Measurements from ENCODE around the gene PAPPA. TPM values are rescaled to one million over a fixed set of nuclear protein-coding genes. Genes with fewer than 3 reads are reported as not detected.

The PAPPA gene
- total RNA-seq, 2 donors from 2014 or later, result 0.37 to 0.52 TPM

GRCh38 chr9:116334546-116335150, 181.1 kb downstream of the PAPPA start:
- no peak overlapping the region for H3K4me3 Mint-ChIP-seq
- H3K9me3 ChIP-seq (ENCODE audit: control insufficient read depth, low read length, poor library complexity, severe bottlenecking), result no peaks in the 10 kb centered on the region
- ATAC-seq (no peak), DNase-seq (no peak)
- no peak overlapping the region for H3K27ac Mint-ChIP-seq
- no peaks in the 10 kb centered on the region for H3K4me1 Mint-ChIP-seq
- H3K27me3 Mint-ChIP-seq, result no peaks in the 10 kb centered on the region
- no peaks in the 10 kb centered on the region for H3K36me3 Mint-ChIP-seq (ENCODE audit: low read depth)

GRCh38 chr9:116335392-116335791, 181.8 kb downstream of the PAPPA start:
- H3K9me3 ChIP-seq (ENCODE audit: control insufficient read depth, low read length, poor library complexity, severe bottlenecking), result no peaks in the 10 kb centered on the region
- H3K36me3 Mint-ChIP-seq (ENCODE audit: low read depth), result no peaks in the 10 kb centered on the region
- no peaks in the 10 kb centered on the region for H3K4me1 Mint-ChIP-seq
- ATAC-seq (no peak), DNase-seq (no peak)
- no peak overlapping the region for H3K4me3 Mint-ChIP-seq
- peaks cover 6% of the 10 kb centered on the region for H3K27me3 Mint-ChIP-seq
- no peak overlapping the region for H3K27ac Mint-ChIP-seq

GRCh38 chr9:116336133-116336862, 182.7 kb downstream of the PAPPA start:
- Mint-ChIP-seq H3K36me3 (ENCODE audit: low read depth) (no peaks in the 10 kb centered on the region), H3K4me3 (no peak overlapping the region), H3K27me3 (peaks cover 7% of the 10 kb centered on the region), H3K27ac (no peak overlapping the region), H3K4me1 (no peaks in the 10 kb centered on the region)
- ATAC-seq, result no peak
- H3K9me3 ChIP-seq (ENCODE audit: control insufficient read depth, low read length, poor library complexity, severe bottlenecking), result no peaks in the 10 kb centered on the region
- no peak for DNase-seq

GRCh38 chr9:116337015-116337414, 183.4 kb downstream of the PAPPA start:
- no peak overlapping the region for H3K27ac Mint-ChIP-seq
- ATAC-seq (no peak), DNase-seq (no peak)
- H3K27me3 Mint-ChIP-seq, result peaks cover 7% of the 10 kb centered on the region
- H3K4me1 Mint-ChIP-seq, result no peaks in the 10 kb centered on the region
- no peak overlapping the region for H3K4me3 Mint-ChIP-seq
- H3K36me3 Mint-ChIP-seq (ENCODE audit: low read depth), result no peaks in the 10 kb centered on the region
- no peaks in the 10 kb centered on the region for H3K9me3 ChIP-seq (ENCODE audit: control insufficient read depth, low read length, poor library complexity, severe bottlenecking)

GRCh38 chr9:116340270-116340669, 186.7 kb downstream of the PAPPA start:
- DNase-seq (no peak), ATAC-seq (no peak)
- Mint-ChIP-seq H3K36me3 (ENCODE audit: low read depth) (no peaks in the 10 kb centered on the region), H3K27me3 (peaks cover 7% of the 10 kb centered on the region), H3K4me1 (no peaks in the 10 kb centered on the region), H3K27ac (no peak overlapping the region), H3K4me3 (no peak overlapping the region)
- H3K9me3 ChIP-seq (ENCODE audit: control insufficient read depth, low read length, poor library complexity, severe bottlenecking), result no peaks in the 10 kb centered on the region

- DNase-seq (no peak), ATAC-seq (no peak)
- Mint-ChIP-seq H3K4me1 (no peaks in the 10 kb centered on the region), H3K27ac (no peak overlapping the region), H3K27me3 (peaks cover 7% of the 10 kb centered on the region), H3K36me3 (ENCODE audit: low read depth) (no peaks in the 10 kb centered on the region), H3K4me3 (no peak overlapping the region)
- H3K9me3 ChIP-seq (ENCODE audit: control insufficient read depth, low read length, poor library complexity, severe bottlenecking), result no peaks in the 10 kb centered on the region
Observed at GRCh38 chr9:116342061-116342460, 188.5 kb downstream of the PAPPA start.

GRCh38 chr9:116342941-116343340, 189.3 kb downstream of the PAPPA start:
- DNase-seq (no peak), ATAC-seq (no peak)
- Mint-ChIP-seq H3K4me3 (no peak overlapping the region), H3K4me1 (no peaks in the 10 kb centered on the region), H3K36me3 (ENCODE audit: low read depth) (no peaks in the 10 kb centered on the region), H3K27me3 (peaks cover 7% of the 10 kb centered on the region), H3K27ac (no peak overlapping the region)
- H3K9me3 ChIP-seq (ENCODE audit: control insufficient read depth, low read length, poor library complexity, severe bottlenecking), result no peaks in the 10 kb centered on the region

GRCh38 chr9:116344416-116344815, 190.8 kb downstream of the PAPPA start:
- DNase-seq (no peak), ATAC-seq (no peak)
- Mint-ChIP-seq H3K36me3 (ENCODE audit: low read depth) (no peaks in the 10 kb centered on the region), H3K4me1 (no peaks in the 10 kb centered on the region), H3K4me3 (no peak overlapping the region), H3K27me3 (peaks cover 7% of the 10 kb centered on the region), H3K27ac (no peak overlapping the region)
- H3K9me3 ChIP-seq (ENCODE audit: control insufficient read depth, low read length, poor library complexity, severe bottlenecking), result no peaks in the 10 kb centered on the region

- Mint-ChIP-seq H3K27ac (no peak overlapping the region), H3K36me3 (ENCODE audit: low read depth) (no peaks in the 10 kb centered on the region), H3K4me3 (no peak overlapping the region), H3K4me1 (no peaks in the 10 kb centered on the region), H3K27me3 (peaks cover under 1% of the 10 kb centered on the region)
- no peak for DNase-seq
- no peak for ATAC-seq
- H3K9me3 ChIP-seq (ENCODE audit: control insufficient read depth, low read length, poor library complexity, severe bottlenecking), result no peaks in the 10 kb centered on the region
Observed at GRCh38 chr9:116345393-116345792, 191.8 kb downstream of the PAPPA start.

- ATAC-seq (no peak), DNase-seq (no peak)
- H3K36me3 Mint-ChIP-seq (ENCODE audit: low read depth), result no peaks in the 10 kb centered on the region
- no peaks in the 10 kb centered on the region for H3K9me3 ChIP-seq (ENCODE audit: control insufficient read depth, low read length, poor library complexity, severe bottlenecking)
- no peak overlapping the region for H3K4me3 Mint-ChIP-seq
- H3K4me1 Mint-ChIP-seq, result no peaks in the 10 kb centered on the region
- no peaks in the 10 kb centered on the region for H3K27me3 Mint-ChIP-seq
- no peak overlapping the region for H3K27ac Mint-ChIP-seq
Observed at GRCh38 chr9:116345817-116346216, 192.2 kb downstream of the PAPPA start.

GRCh38 chr9:116349684-116350083, 196.1 kb downstream of the PAPPA start:
- Mint-ChIP-seq H3K27me3 (no peaks in the 10 kb centered on the region), H3K27ac (no peak overlapping the region), H3K4me1 (no peaks in the 10 kb centered on the region), H3K36me3 (ENCODE audit: low read depth) (no peaks in the 10 kb centered on the region), H3K4me3 (no peak overlapping the region)
- no peak for DNase-seq
- H3K9me3 ChIP-seq (ENCODE audit: control insufficient read depth, low read length, poor library complexity, severe bottlenecking), result no peaks in the 10 kb centered on the region
- ATAC-seq, result no peak

GRCh38 chr9:116350213-116350612, 196.6 kb downstream of the PAPPA start:
- no peak overlapping the region for H3K27ac Mint-ChIP-seq
- H3K4me3 Mint-ChIP-seq, result no peak overlapping the region
- DNase-seq (no peak), ATAC-seq (no peak)
- H3K9me3 ChIP-seq (ENCODE audit: control insufficient read depth, low read length, poor library complexity, severe bottlenecking), result no peaks in the 10 kb centered on the region
- H3K4me1 Mint-ChIP-seq, result no peaks in the 10 kb centered on the region
- no peaks in the 10 kb centered on the region for H3K36me3 Mint-ChIP-seq (ENCODE audit: low read depth)
- no peaks in the 10 kb centered on the region for H3K27me3 Mint-ChIP-seq

- H3K36me3 Mint-ChIP-seq (ENCODE audit: low read depth), result no peaks in the 10 kb centered on the region
- DNase-seq (no peak), ATAC-seq (no peak)
- no peak overlapping the region for H3K27ac Mint-ChIP-seq
- H3K27me3 Mint-ChIP-seq, result no peaks in the 10 kb centered on the region
- no peaks in the 10 kb centered on the region for H3K4me1 Mint-ChIP-seq
- no peaks in the 10 kb centered on the region for H3K9me3 ChIP-seq (ENCODE audit: control insufficient read depth, low read length, poor library complexity, severe bottlenecking)
- no peak overlapping the region for H3K4me3 Mint-ChIP-seq
Observed at GRCh38 chr9:116352958-116353357, 199.4 kb downstream of the PAPPA start.

Measured in T-helper 17 cell (primary cell).